BLaER1 treated with 17β-estradiol and CSF1 and Interleukin-3, amounts not matched to agents 10 nM and 100 nM (cell line): Measurements from ENCODE around the gene HOXA10.

Source experiments
- H3K27ac ChIP-seq, 11 experiments: shearing (Covaris generic); formaldehyde crosslinking; 2 replicates each; pipeline ENCODE4 v1.8.1; 2022
- H3K27me3 ChIP-seq, 11 experiments: shearing (Covaris generic); formaldehyde crosslinking; 2 replicates each; pipeline ENCODE4 v1.8.1; 2022
- H3K36me3 ChIP-seq, 11 experiments: shearing (Covaris generic); formaldehyde crosslinking; 2 replicates each; pipeline ENCODE4 v1.8.1; 2022
- H3K4me1 ChIP-seq, 10 experiments: shearing (Covaris generic); formaldehyde crosslinking; 2 replicates each; pipeline ENCODE4 v1.8.1; 2022
- H3K4me2 ChIP-seq, 11 experiments: shearing (Covaris generic); formaldehyde crosslinking; 2 replicates each; pipeline ENCODE4 v1.8.1; 2022
- H3K4me3 ChIP-seq, 10 experiments: shearing (Covaris generic); formaldehyde crosslinking; 2 replicates each; pipeline ENCODE4 v1.8.1; 2022
- H3K9ac ChIP-seq, 11 experiments: shearing (Covaris generic); formaldehyde crosslinking; 2 replicates each; pipeline ENCODE4 v1.8.1; 2022
- H3K9me3 ChIP-seq, 11 experiments: shearing (Covaris generic); formaldehyde crosslinking; replicated peaks in 1 of 11; 2 replicates each; pipeline ENCODE4 v1.8.1; 2022
- H4K20me1 ChIP-seq, 11 experiments: shearing (Covaris generic); formaldehyde crosslinking; 2 replicates each; pipeline ENCODE4 v1.8.1; 2022
- Cebpa-rat ChIP-seq, 11 experiments: shearing (Covaris generic); IDR thresholded peaks; 2 replicates each; pipeline ENCODE4 v1.8.1; 2022

HOXA10 gene

GRCh38 chr7:27175626-27176523 lies 1.8 kb upstream of the HOXA10 start:
- Histone ChIP-seq H3K4me1 (peaks cover 0 to 10% (median 0%) of the 10 kb centered on the region in 10 experiments; a peak in 3 of 20 replicates), H3K27me3 (peaks cover 100% of the 10 kb centered on the region in 11 experiments), H3K4me2 (no peak overlapping the region), H3K27ac (no peak overlapping the region), H3K9ac (no peak overlapping the region), H3K36me3 (no peaks in the 10 kb centered on the region), H3K9me3 (peaks cover 23 to 46% (median 33%) of the 10 kb centered on the region in 11 experiments), H4K20me1 (peaks cover 0 to 72% (median 48%) of the 10 kb centered on the region in 11 experiments; a peak in 18 of 22 replicates), H3K4me3 (no peak overlapping the region)
- TF ChIP-seq Cebpa-rat (IDR thresholded peaks at IDR 0.05) = no peak

GRCh38 chr7:27174874-27175625 lies 930 bp upstream of the HOXA10 start:
- TF ChIP-seq Cebpa-rat (IDR thresholded peaks at IDR 0.05) = no peak
- Histone ChIP-seq H3K4me3 (no peak overlapping the region), H3K4me1 (peaks cover 0 to 10% (median 0%) of the 10 kb centered on the region in 10 experiments; a peak in 3 of 20 replicates), H3K36me3 (no peaks in the 10 kb centered on the region), H3K9me3 (peaks cover 23 to 42% (median 33%) of the 10 kb centered on the region in 11 experiments), H3K27me3 (peaks cover 100% of the 10 kb centered on the region in 11 experiments), H3K4me2 (no peak overlapping the region), H4K20me1 (peaks cover 0 to 72% (median 50%) of the 10 kb centered on the region in 11 experiments; a peak in 18 of 22 replicates), H3K27ac (no peak overlapping the region), H3K9ac (no peak overlapping the region)

GRCh38 chr7:27173511-27173955 lies 587 bp downstream of the HOXA10 start:
- H3K27ac ChIP-seq = no peak overlapping the region
- peaks cover 0 to 10% (median 0%) of the 10 kb centered on the region in 10 experiments; a peak in 4 of 20 replicates for H3K4me1 ChIP-seq

GRCh38 chr7:27172823-27173510 lies 1.2 kb downstream of the HOXA10 start:
- no peak for TF ChIP-seq Cebpa-rat (IDR thresholded peaks at IDR 0.05)
- Histone ChIP-seq H3K4me3 (peak overlapping the region; percentile 4 to 60 (median 42); a peak in 16 of 20 replicates), H3K27ac (no peak overlapping the region), H3K4me1 (peaks cover 0 to 10% (median 0%) of the 10 kb centered on the region in 10 experiments; a peak in 4 of 20 replicates), H3K27me3 (peaks cover 100% of the 10 kb centered on the region in 11 experiments), H3K36me3 (no peaks in the 10 kb centered on the region), H3K4me2 (peak overlapping the region; percentile 24 to 72 (median 50); a peak in 19 of 22 replicates), H3K9me3 (peaks cover 23 to 38% (median 26%) of the 10 kb centered on the region in 11 experiments), H4K20me1 (peaks cover 0 to 91% (median 71%) of the 10 kb centered on the region in 11 experiments; a peak in 18 of 22 replicates), H3K9ac (no peak overlapping the region)

More at GRCh38 chr7:27173511-27173955, 587 bp downstream of the HOXA10 start:
- no peak for TF ChIP-seq Cebpa-rat (IDR thresholded peaks at IDR 0.05)
- Histone ChIP-seq H3K9ac (no peak overlapping the region), H3K27me3 (peaks cover 100% of the 10 kb centered on the region in 11 experiments), H3K4me3 (peak overlapping the region; percentile 4 to 60 (median 42); a peak in 16 of 20 replicates), H4K20me1 (peaks cover 0 to 86% (median 65%) of the 10 kb centered on the region in 11 experiments; a peak in 18 of 22 replicates), H3K36me3 (no peaks in the 10 kb centered on the region), H3K9me3 (peaks cover 23 to 33% (median 26%) of the 10 kb centered on the region in 11 experiments), H3K4me2 (peak overlapping the region; percentile 24 to 72 (median 50); a peak in 19 of 22 replicates)

- peaks cover 0 to 98% (median 77%) of the 10 kb centered on the region in 11 experiments; a peak in 18 of 22 replicates for H4K20me1 ChIP-seq
- peaks cover 23 to 38% (median 26%) of the 10 kb centered on the region in 11 experiments for H3K9me3 ChIP-seq
- no peak overlapping the region for H3K9ac ChIP-seq
- H3K4me1 ChIP-seq = peaks cover 0 to 10% (median 0%) of the 10 kb centered on the region in 10 experiments; a peak in 5 of 20 replicates
- H3K27me3 ChIP-seq = peaks cover 100% of the 10 kb centered on the region in 11 experiments
- H3K4me2 ChIP-seq = no peak overlapping the region
- H3K4me3 ChIP-seq = no peak overlapping the region; a peak in 2 of 20 replicates
- no peak for TF ChIP-seq Cebpa-rat (IDR thresholded peaks at IDR 0.05)
- H3K27ac ChIP-seq = no peak overlapping the region
- no peaks in the 10 kb centered on the region for H3K36me3 ChIP-seq
These were observed 1.8 kb downstream of the HOXA10 start for GRCh38 chr7:27172315-27172774.

GRCh38 chr7:27171637-27172314 lies 2.3 kb downstream of the HOXA10 start:
- Histone ChIP-seq H3K27ac (no peak overlapping the region), H3K9ac (no peak overlapping the region), H3K27me3 (peaks cover 100% of the 10 kb centered on the region in 11 experiments), H4K20me1 (peaks cover 0 to 98% (median 83%) of the 10 kb centered on the region in 11 experiments; a peak in 19 of 22 replicates), H3K36me3 (no peaks in the 10 kb centered on the region), H3K4me2 (peak overlapping the region in 2 of 11 experiments; percentile 3 to 22; a peak in 2 of 22 replicates), H3K9me3 (peaks cover 23 to 40% (median 27%) of the 10 kb centered on the region in 11 experiments), H3K4me3 (no peak overlapping the region), H3K4me1 (peaks cover 0 to 15% (median 0%) of the 10 kb centered on the region in 10 experiments; a peak in 5 of 20 replicates)
- no peak for TF ChIP-seq Cebpa-rat (IDR thresholded peaks at IDR 0.05)

- no peak overlapping the region for H3K9ac ChIP-seq
- no peak for TF ChIP-seq Cebpa-rat (IDR thresholded peaks at IDR 0.05)
- peaks cover 25 to 45% (median 32%) of the 10 kb centered on the region in 11 experiments for H3K9me3 ChIP-seq
- H3K4me1 ChIP-seq = peaks cover 0 to 16% (median 0%) of the 10 kb centered on the region in 10 experiments; a peak in 5 of 20 replicates
- H3K4me3 ChIP-seq = no peak overlapping the region
- no peaks in the 10 kb centered on the region for H3K36me3 ChIP-seq
- peak overlapping the region in 1 of 11 experiments; percentile 22; a peak in 1 of 22 replicates for H3K4me2 ChIP-seq
- peaks cover 0 to 98% (median 87%) of the 10 kb centered on the region in 11 experiments; a peak in 19 of 22 replicates for H4K20me1 ChIP-seq
- H3K27ac ChIP-seq = no peak overlapping the region
- peaks cover 100% of the 10 kb centered on the region in 11 experiments for H3K27me3 ChIP-seq
These were observed 2.8 kb downstream of the HOXA10 start for GRCh38 chr7:27171325-27171636.
